ENCODE results near the gene SUMF1.
"Not testable (repeated sequence)": the region's sequence is repeated elsewhere in the genome, so short reads cannot be mapped to it uniquely, and the experiment has no call there.

Gene SUMF1

GRCh38 chr3:4336850-4337546 lies 130.1 kb downstream of the SUMF1 start:
- DNase-seq (ENCODE audit: low read depth, low spot score): no peak
- TF ChIP-seq CTCF (IDR thresholded peaks at IDR 0.05; ENCODE audit: insufficient read depth, low read length, missing control alignments): no peak
- ChIA-PET POLR2A (no interaction called here), CTCF (interaction anchor here (1.0 to 1.4 kb wide), 2 partner anchors 14 to 297 kb away, joined by 5 read pairs; no protein-coding TSS in a partner anchor)
- H3K4me3 ChIP-seq (ENCODE audit: low read depth, low read length): no peak overlapping the region

- POLR2A ChIA-PET: no interaction called here
- CTCF ChIA-PET: interaction anchor here (0.9 to 3.1 kb wide), 2 partner anchors 15 to 298 kb away, joined by 6 to 14 read pairs; no protein-coding TSS in a partner anchor
- DNase-seq (ENCODE audit: low read depth, low spot score): no peak
- H3K4me3 ChIP-seq (ENCODE audit: low read depth, low read length): no peak overlapping the region
- no peak for TF ChIP-seq CTCF (IDR thresholded peaks at IDR 0.05; ENCODE audit: insufficient read depth, low read length, missing control alignments)
These were observed 131.1 kb downstream of the SUMF1 start for GRCh38 chr3:4335840-4336562.

- ChIA-PET POLR2A (no interaction called here), CTCF (interaction anchor here (1.4 to 3.1 kb wide), 2 partner anchors 16 to 299 kb away, joined by 7 to 14 read pairs; no protein-coding TSS in a partner anchor)
- DNase-seq (ENCODE audit: low read depth, low spot score): no peak
- no peak for TF ChIP-seq CTCF (IDR thresholded peaks at IDR 0.05; ENCODE audit: insufficient read depth, low read length, missing control alignments)
- no peak overlapping the region for H3K4me3 ChIP-seq (ENCODE audit: low read depth, low read length)
These were observed 132.5 kb downstream of the SUMF1 start for GRCh38 chr3:4334548-4334947.

GRCh38 chr3:4332991-4333390 lies 134.1 kb downstream of the SUMF1 start:
- POLR2A ChIA-PET: no interaction called here
- no peak for TF ChIP-seq CTCF (IDR thresholded peaks at IDR 0.05; ENCODE audit: insufficient read depth, low read length, missing control alignments)
- DNase-seq (ENCODE audit: low read depth, low spot score): no peak
- CTCF ChIA-PET: interaction anchor here (1.1 kb wide), 1 partner anchor 301 kb away, joined by 4 read pairs; no protein-coding TSS in a partner anchor
- H3K4me3 ChIP-seq (ENCODE audit: low read depth, low read length): no peak overlapping the region

- CTCF ChIA-PET: interaction anchor here (1.1 kb wide), 1 partner anchor 301 kb away, joined by 4 read pairs; no protein-coding TSS in a partner anchor
- no peak for TF ChIP-seq CTCF (IDR thresholded peaks at IDR 0.05; ENCODE audit: insufficient read depth, low read length, missing control alignments)
- POLR2A ChIA-PET: no interaction called here
- no peak overlapping the region for H3K4me3 ChIP-seq (ENCODE audit: low read depth, low read length)
- DNase-seq (ENCODE audit: low read depth, low spot score): no peak
These were observed 134.5 kb downstream of the SUMF1 start for GRCh38 chr3:4332574-4332973.

- no peak for TF ChIP-seq CTCF (IDR thresholded peaks at IDR 0.05; ENCODE audit: insufficient read depth, low read length, missing control alignments)
- no peak overlapping the region for H3K4me3 ChIP-seq (ENCODE audit: low read depth, low read length)
- ChIA-PET POLR2A (no interaction called here), CTCF (no interaction called here)
- DNase-seq (ENCODE audit: low read depth, low spot score): no peak
These were observed 135.0 kb downstream of the SUMF1 start for GRCh38 chr3:4332111-4332510.

- DNase-seq (ENCODE audit: low read depth, low spot score); POLR2A ChIA-PET; H3K4me3 ChIP-seq (ENCODE audit: low read depth, low read length): not testable (repeated sequence)
- CTCF ChIA-PET: interaction anchor here (1.0 kb wide), 1 partner anchor 12 kb away, joined by 3 read pairs; no protein-coding TSS in a partner anchor
These were observed 137.3 kb downstream of the SUMF1 start for GRCh38 chr3:4329806-4330205.
